ENCODE data around the gene PTPRD.

The PTPRD gene

GRCh38 chr9:8816361-8816760 lies 1796.4 kb downstream of the PTPRD start:
- in situ Hi-C loops (cut with MboI; ENCODE audit: low sequenced_read_pairs, unreplicated experiment) = no loop called here
- DNase-seq (ENCODE audit: low spot score) = no peak
- TF ChIP-seq, protein P1, sequence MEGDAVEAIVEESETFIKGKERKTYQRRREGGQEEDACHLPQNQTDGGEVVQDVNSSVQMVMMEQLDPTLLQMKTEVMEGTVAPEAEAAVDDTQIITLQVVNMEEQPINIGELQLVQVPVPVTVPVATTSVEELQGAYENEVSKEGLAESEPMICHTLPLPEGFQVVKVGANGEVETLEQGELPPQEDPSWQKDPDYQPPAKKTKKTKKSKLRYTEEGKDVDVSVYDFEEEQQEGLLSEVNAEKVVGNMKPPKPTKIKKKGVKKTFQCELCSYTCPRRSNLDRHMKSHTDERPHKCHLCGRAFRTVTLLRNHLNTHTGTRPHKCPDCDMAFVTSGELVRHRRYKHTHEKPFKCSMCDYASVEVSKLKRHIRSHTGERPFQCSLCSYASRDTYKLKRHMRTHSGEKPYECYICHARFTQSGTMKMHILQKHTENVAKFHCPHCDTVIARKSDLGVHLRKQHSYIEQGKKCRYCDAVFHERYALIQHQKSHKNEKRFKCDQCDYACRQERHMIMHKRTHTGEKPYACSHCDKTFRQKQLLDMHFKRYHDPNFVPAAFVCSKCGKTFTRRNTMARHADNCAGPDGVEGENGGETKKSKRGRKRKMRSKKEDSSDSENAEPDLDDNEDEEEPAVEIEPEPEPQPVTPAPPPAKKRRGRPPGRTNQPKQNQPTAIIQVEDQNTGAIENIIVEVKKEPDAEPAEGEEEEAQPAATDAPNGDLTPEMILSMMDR (IDR thresholded peaks at IDR 0.05; ENCODE audit: borderline replicate concordance, control extremely low read depth, extremely low read depth, insufficient read depth, missing control alignments) = no peak

- DNase-seq (ENCODE audit: low spot score) = no peak
- in situ Hi-C loops (cut with MboI; ENCODE audit: low sequenced_read_pairs, unreplicated experiment) = no loop called here
Measured at GRCh38 chr9:8815931-8816330, 1796.9 kb downstream of the PTPRD start.

GRCh38 chr9:8815219-8815618 lies 1797.6 kb downstream of the PTPRD start:
- DNase-seq (ENCODE audit: low spot score) = no peak
- in situ Hi-C loops (cut with MboI; ENCODE audit: low sequenced_read_pairs, unreplicated experiment) = no loop called here
- TF ChIP-seq, protein P1 (IDR thresholded peaks at IDR 0.05; ENCODE audit: borderline replicate concordance, control extremely low read depth, extremely low read depth, insufficient read depth, missing control alignments) = no peak

More at GRCh38 chr9:8815931-8816330, 1796.9 kb downstream of the PTPRD start:
- TF ChIP-seq, protein P1 (IDR thresholded peaks at IDR 0.05; ENCODE audit: borderline replicate concordance, control extremely low read depth, extremely low read depth, insufficient read depth, missing control alignments) = no peak

GRCh38 chr9:8812888-8813287 lies 1799.9 kb downstream of the PTPRD start:
- in situ Hi-C loops (cut with MboI; ENCODE audit: low sequenced_read_pairs, unreplicated experiment) = no loop called here
- TF ChIP-seq, protein P1 (IDR thresholded peaks at IDR 0.05; ENCODE audit: borderline replicate concordance, control extremely low read depth, extremely low read depth, insufficient read depth, missing control alignments) = no peak
- DNase-seq (ENCODE audit: low spot score) = no peak

DNA sequence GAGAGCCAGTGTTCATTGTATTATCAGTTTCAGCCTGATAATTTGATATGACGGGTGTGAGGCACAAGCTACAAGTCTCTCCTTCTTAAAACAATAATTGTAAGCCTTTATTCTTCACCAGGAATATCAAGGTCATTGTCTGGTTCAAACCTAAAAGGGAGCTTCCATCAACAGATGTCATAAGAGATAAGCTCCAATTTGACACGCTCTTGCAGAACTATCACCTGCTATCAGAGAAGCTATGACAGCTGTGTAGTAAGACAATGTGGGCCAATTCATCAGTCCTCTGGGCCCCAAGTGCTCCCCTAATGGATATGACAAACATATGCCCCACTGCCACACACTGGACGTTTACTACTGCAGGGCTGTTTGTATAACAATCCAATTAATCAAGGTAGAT lies 1803.1 kb downstream of the PTPRD start:
- TF ChIP-seq, protein P1 (IDR thresholded peaks at IDR 0.05; ENCODE audit: borderline replicate concordance, control extremely low read depth, extremely low read depth, insufficient read depth, missing control alignments) = no peak
- in situ Hi-C loops (cut with MboI; ENCODE audit: low sequenced_read_pairs, unreplicated experiment) = no loop called here
- no peak for DNase-seq (ENCODE audit: low spot score)

DNA sequence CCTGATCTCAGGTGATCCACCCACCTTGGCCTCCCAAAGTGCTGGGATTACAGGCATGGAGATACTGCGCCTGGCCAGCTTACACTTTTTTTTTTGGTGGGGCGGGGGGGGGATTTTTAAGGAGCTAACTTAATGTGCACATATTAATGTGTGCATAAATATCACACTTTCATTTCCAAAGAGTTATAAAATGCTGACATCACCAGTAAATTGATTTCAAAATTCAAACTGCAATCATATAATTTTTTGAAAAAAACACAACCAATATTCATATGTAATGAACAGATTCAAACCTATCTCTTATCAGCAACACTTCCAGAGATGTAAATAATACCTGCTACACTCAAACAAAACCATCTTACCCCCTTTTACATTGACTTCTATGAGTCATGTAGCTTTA lies 1806.7 kb downstream of the PTPRD start:
- in situ Hi-C loops (cut with MboI; ENCODE audit: low sequenced_read_pairs, unreplicated experiment) = no loop called here
- DNase-seq (ENCODE audit: low spot score) = no peak
- TF ChIP-seq, protein P1 (IDR thresholded peaks at IDR 0.05; ENCODE audit: borderline replicate concordance, control extremely low read depth, extremely low read depth, insufficient read depth, missing control alignments) = no peak

- TF ChIP-seq, protein P1 (IDR thresholded peaks at IDR 0.05; ENCODE audit: borderline replicate concordance, control extremely low read depth, extremely low read depth, insufficient read depth, missing control alignments) = no peak
- in situ Hi-C loops (cut with MboI; ENCODE audit: low sequenced_read_pairs, unreplicated experiment) = no loop called here
- DNase-seq (ENCODE audit: low spot score) = no peak
Measured at GRCh38 chr9:8804613-8805012, 1808.2 kb downstream of the PTPRD start.

All from GM13976 (cell line).